DND-41 (cell line): Measurements from ENCODE around the gene PLAGL1.

ENCODE experiments used
- ATAC-seq: fragments of 200-7000 bp; cut with Tn5 transposase; 3 replicates; pipeline ENCODE4 v1.9.1; 2021; ENCODE audit warnings: low read depth; ENCODE audit not compliant: insufficient read depth
- DNase-seq: peaks from one replicate; pipeline ENCODE4 v3.0.0-alpha.2; 2020
- H2AFZ ChIP-seq: 2 replicates; pipeline ENCODE4 v1.6.0; 2012; ENCODE audit warnings: low read depth, low read length
- H3K27ac ChIP-seq: 2 replicates; pipeline ENCODE4 v1.5.1; 2012; ENCODE audit warnings: low read length, inconsistent platforms
- H3K27me3 ChIP-seq: fragments of 200-600 bp; sonication (generic); 2 replicates; pipeline ENCODE4 v1.6.0; 2012; ENCODE audit warnings: low read length, mild to moderate bottlenecking, inconsistent platforms; ENCODE audit not compliant: insufficient read depth, poor library complexity
- H3K36me3 ChIP-seq: 2 replicates; pipeline ENCODE4 v1.5.1; 2012; ENCODE audit warnings: low read length, inconsistent platforms; ENCODE audit not compliant: insufficient read depth
- H3K4me1 ChIP-seq: 2 replicates; pipeline ENCODE4 v1.5.1; 2012; ENCODE audit warnings: mild to moderate bottlenecking, low read length; ENCODE audit not compliant: insufficient read depth
- H3K4me2 ChIP-seq: 2 replicates; pipeline ENCODE4 v1.6.0; 2012; ENCODE audit warnings: mild to moderate bottlenecking, moderate library complexity, low read length, inconsistent platforms; ENCODE audit not compliant: insufficient read depth
- H3K4me3 ChIP-seq, 2 experiments: fragments of 200-600 bp in 1 of 2; shearing (Covaris generic) in 1 of 2; 2 replicates each; pipeline ENCODE4 v1.5.1; 2012 to 2016; ENCODE audit warnings: inconsistent platforms in 2 of 2, low read length in 2 of 2, mild to moderate bottlenecking in 2 of 2, low read depth in 1 of 2, moderate library complexity in 1 of 2
- H3K79me2 ChIP-seq: 2 replicates; pipeline ENCODE4 v1.6.0; 2012; ENCODE audit warnings: low read length, inconsistent platforms; ENCODE audit not compliant: insufficient read depth
- H3K9ac ChIP-seq: 2 replicates; pipeline ENCODE4 v1.6.0; 2012; ENCODE audit warnings: low read depth, mild to moderate bottlenecking, inconsistent platforms, low read length, moderate library complexity
- H3K9me3 ChIP-seq: 2 replicates; pipeline ENCODE4 v1.5.1; 2012; ENCODE audit warnings: low read length, moderate library complexity, mild to moderate bottlenecking, inconsistent platforms; ENCODE audit not compliant: insufficient read depth, severe bottlenecking
- H4K20me1 ChIP-seq: 2 replicates; pipeline ENCODE4 v1.6.0; 2012; ENCODE audit warnings: low read length; ENCODE audit not compliant: insufficient read depth
- EZH2 ChIP-seq: IDR thresholded peaks from 3 replicates; pipeline ENCODE4 v1.6.1; 2012; ENCODE audit warnings: borderline replicate concordance, low read depth, mild to moderate bottlenecking, moderate library complexity, low read length, inconsistent platforms; ENCODE audit not compliant: severe bottlenecking
- TF ChIP-seq, protein P1 (sequence below): IDR thresholded peaks from 2 replicates; pipeline ENCODE4 v1.5.1; 2012; ENCODE audit warnings: borderline replicate concordance, low read length, moderate library complexity, mild to moderate bottlenecking; ENCODE audit not compliant: poor library complexity, severe bottlenecking; ENCODE audit errors: extremely low read depth

The PLAGL1 gene

DNA sequence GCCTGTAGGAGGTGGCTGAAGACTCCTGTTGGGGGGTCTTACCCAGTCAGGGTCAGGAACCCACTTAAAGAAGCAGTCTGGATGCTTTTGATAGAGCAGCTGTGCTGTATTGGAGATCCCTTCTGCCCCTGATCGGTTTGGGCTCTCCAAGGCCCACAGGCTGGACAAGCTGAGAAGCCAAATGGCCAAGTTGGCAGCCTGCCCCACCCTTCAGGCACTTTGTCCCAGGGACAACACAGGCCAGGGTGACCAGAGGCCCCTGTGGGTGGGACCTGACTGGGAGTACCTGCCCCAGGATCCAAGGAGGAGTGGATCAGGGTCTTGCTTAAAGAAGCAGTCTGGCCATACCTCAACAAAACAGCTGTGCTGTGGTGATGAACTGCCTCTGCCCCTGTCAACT is 95.4 kb downstream of the PLAGL1 start:
- H3K36me3 ChIP-seq: no peaks in the 10 kb centered on the region
- TF ChIP-seq, protein P1, sequence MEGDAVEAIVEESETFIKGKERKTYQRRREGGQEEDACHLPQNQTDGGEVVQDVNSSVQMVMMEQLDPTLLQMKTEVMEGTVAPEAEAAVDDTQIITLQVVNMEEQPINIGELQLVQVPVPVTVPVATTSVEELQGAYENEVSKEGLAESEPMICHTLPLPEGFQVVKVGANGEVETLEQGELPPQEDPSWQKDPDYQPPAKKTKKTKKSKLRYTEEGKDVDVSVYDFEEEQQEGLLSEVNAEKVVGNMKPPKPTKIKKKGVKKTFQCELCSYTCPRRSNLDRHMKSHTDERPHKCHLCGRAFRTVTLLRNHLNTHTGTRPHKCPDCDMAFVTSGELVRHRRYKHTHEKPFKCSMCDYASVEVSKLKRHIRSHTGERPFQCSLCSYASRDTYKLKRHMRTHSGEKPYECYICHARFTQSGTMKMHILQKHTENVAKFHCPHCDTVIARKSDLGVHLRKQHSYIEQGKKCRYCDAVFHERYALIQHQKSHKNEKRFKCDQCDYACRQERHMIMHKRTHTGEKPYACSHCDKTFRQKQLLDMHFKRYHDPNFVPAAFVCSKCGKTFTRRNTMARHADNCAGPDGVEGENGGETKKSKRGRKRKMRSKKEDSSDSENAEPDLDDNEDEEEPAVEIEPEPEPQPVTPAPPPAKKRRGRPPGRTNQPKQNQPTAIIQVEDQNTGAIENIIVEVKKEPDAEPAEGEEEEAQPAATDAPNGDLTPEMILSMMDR: no peak
- no peak for TF ChIP-seq EZH2

DNA sequence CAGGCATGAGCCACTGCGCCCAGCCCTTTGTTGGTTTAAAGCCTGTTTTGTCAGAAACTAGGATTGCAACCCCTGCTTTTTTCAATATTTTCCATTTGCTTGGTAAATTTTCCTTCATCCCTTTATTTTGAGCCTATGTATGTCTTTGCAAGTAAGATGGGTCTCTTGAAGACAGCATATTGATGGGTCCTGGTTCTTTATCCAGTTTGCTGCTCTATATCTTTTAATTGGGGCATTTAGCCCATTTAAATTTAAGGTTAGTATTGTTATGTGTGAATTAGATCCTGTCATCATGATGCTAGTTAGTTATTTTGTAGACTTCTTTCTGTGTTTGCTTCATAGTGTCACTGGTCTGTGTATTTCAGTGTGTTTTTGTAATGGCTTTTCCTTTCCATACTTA is 97.0 kb downstream of the PLAGL1 start:
- Histone ChIP-seq H3K4me1 (no peaks in the 10 kb centered on the region), H4K20me1 (no peaks in the 10 kb centered on the region), H3K27ac (no peak overlapping the region), H3K9ac (no peak overlapping the region), H3K27me3 (no peaks in the 10 kb centered on the region), H3K9me3 (no peaks in the 10 kb centered on the region), H3K4me3 (no peak overlapping the region), H3K79me2 (no peaks in the 10 kb centered on the region), H2AFZ (no peak overlapping the region), H3K4me2 (no peak overlapping the region), H3K36me3 (no peaks in the 10 kb centered on the region)
- DNase-seq: no peak
- no peak for ATAC-seq
- TF ChIP-seq, protein P1: no peak
- no peak for TF ChIP-seq EZH2

More for the DNA sequence above, 95.4 kb downstream of the PLAGL1 start:
- Histone ChIP-seq H3K27me3 (no peaks in the 10 kb centered on the region), H3K4me2 (no peak overlapping the region), H3K9ac (no peak overlapping the region), H2AFZ (no peak overlapping the region), H3K79me2 (no peaks in the 10 kb centered on the region), H3K4me1 (no peaks in the 10 kb centered on the region), H3K4me3 (no peak overlapping the region), H3K9me3 (no peaks in the 10 kb centered on the region), H3K27ac (no peak overlapping the region), H4K20me1 (no peaks in the 10 kb centered on the region)
- ATAC-seq: no peak
- no peak for DNase-seq

DNA sequence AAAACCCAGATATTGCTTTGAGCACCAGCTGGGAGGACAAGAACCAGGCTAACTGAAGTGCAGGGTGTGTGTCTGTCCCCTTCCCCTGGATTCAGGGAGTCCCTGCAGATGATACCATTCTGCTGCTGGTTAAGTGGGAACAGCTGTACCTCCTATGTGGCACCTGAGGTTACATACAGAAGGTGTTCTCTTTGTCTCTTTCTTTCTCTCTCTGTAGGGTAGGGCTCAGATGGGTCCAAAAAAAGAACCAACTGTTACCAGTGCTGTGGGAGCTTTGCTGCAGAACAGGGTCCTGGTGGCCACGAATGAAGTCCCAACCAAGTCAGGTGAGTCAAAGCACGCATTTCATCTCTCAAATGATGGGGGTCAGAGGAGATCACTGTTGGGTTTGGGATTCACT is 105.2 kb downstream of the PLAGL1 start:
- H2AFZ ChIP-seq: no peak overlapping the region
- no peak overlapping the region for H3K27ac ChIP-seq
- TF ChIP-seq, protein P1: no peak
- TF ChIP-seq EZH2: no peak
- H3K4me3 ChIP-seq: no peak overlapping the region
- H3K9me3 ChIP-seq: no peaks in the 10 kb centered on the region
- no peak for DNase-seq
- no peaks in the 10 kb centered on the region for H3K79me2 ChIP-seq
- H4K20me1 ChIP-seq: no peaks in the 10 kb centered on the region
- H3K27me3 ChIP-seq: no peaks in the 10 kb centered on the region
- H3K4me1 ChIP-seq: no peaks in the 10 kb centered on the region
- no peak overlapping the region for H3K9ac ChIP-seq
- ATAC-seq: no peak
- H3K4me2 ChIP-seq: no peak overlapping the region
- H3K36me3 ChIP-seq: no peaks in the 10 kb centered on the region

DNA sequence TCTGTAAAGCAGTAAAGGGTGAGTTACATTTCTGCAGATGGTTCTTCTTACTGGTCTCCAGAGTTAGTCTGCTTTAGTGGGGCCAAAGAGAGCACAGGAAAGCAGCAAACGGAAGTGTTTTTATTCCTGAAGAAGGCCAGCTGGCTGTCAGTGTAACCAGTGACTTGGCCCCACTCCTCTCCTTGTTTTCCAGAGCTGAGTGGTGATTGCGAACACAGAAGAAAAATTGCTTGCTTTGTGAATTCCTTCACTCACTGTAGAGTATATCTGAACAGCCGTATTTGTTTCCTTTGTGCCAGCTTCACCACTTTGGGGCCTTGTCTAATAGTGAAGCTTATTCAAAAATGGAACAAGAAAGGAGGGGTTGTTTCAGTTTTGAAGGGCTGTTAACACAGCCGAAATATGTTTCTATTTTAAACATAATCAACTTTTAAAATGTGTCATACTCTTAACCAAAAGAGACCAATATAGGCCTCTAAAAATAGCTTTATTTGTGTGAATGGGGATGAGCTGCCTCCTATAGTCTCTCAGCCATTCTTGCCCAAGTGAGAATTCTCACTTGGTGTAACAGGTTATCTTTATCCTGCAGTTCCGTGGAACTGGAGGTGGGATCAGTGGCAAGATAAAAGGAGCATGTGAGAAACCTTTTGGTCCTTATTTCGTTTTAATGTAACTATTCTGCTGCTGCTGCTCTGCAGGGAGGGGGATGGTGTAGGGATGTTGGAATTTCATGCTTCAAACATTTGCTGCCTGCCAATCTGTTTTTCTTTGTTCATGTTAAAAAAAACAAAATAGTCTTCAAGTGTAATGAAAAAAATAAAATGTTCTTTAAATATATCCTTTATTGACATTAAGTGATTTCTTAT is 105.9 kb downstream of the PLAGL1 start:
- Histone ChIP-seq H3K79me2 (no peaks in the 10 kb centered on the region), H3K9ac (no peak overlapping the region), H3K36me3 (no peaks in the 10 kb centered on the region), H3K4me1 (no peaks in the 10 kb centered on the region), H3K27ac (no peak overlapping the region), H3K27me3 (no peaks in the 10 kb centered on the region), H3K4me3 (no peak overlapping the region), H3K4me2 (no peak overlapping the region), H3K9me3 (no peaks in the 10 kb centered on the region), H2AFZ (no peak overlapping the region), H4K20me1 (no peaks in the 10 kb centered on the region)
- DNase-seq (no peak), ATAC-seq (no peak)
- TF ChIP-seq, protein P1: no peak
- TF ChIP-seq EZH2: no peak
